ENCODE measurements around the gene SUPT5H.

DNA sequence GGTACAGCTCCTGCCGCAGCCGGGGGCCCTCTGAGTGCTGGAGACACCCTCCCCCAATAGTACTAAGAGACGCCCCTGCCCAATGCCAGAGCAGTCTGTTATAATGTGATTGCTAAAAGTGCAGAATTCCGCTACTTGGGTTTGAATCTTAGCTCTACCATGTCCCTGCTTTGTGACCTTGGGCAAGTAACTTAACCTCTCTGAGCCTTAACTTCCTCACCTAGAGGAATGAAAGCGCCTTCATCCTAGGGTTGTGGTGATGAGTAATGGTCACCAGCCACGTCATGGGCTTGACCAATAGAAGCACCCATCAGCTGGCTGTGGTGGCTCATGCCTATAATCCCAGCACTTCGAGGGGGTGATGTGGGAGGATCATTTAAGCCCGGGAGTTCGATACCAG lies 26.4 kb upstream of the SUPT5H start:
- TF ChIP-seq, protein P1, sequence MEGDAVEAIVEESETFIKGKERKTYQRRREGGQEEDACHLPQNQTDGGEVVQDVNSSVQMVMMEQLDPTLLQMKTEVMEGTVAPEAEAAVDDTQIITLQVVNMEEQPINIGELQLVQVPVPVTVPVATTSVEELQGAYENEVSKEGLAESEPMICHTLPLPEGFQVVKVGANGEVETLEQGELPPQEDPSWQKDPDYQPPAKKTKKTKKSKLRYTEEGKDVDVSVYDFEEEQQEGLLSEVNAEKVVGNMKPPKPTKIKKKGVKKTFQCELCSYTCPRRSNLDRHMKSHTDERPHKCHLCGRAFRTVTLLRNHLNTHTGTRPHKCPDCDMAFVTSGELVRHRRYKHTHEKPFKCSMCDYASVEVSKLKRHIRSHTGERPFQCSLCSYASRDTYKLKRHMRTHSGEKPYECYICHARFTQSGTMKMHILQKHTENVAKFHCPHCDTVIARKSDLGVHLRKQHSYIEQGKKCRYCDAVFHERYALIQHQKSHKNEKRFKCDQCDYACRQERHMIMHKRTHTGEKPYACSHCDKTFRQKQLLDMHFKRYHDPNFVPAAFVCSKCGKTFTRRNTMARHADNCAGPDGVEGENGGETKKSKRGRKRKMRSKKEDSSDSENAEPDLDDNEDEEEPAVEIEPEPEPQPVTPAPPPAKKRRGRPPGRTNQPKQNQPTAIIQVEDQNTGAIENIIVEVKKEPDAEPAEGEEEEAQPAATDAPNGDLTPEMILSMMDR (conservative IDR thresholded peaks at IDR 0.05; ENCODE audit: low read depth, low read length): no peak
- TF ChIP-seq RAD21 (IDR thresholded peaks at IDR 0.05; ENCODE audit: low read length) (no peak), RFX5 (IDR thresholded peaks at IDR 0.05; ENCODE audit: low read depth, low read length) (no peak)
